Activated T-cell treated with anti-CD3 and anti-CD28 coated beads for 24 hours (primary cell): ENCODE data around the gene FAM8A1.
A peak's percentile ranks its signal among the peaks of the same experiment; 100 is the strongest.
"Not testable (repeated sequence)": the region's sequence is repeated elsewhere in the genome, so short reads cannot be mapped to it uniquely, and the experiment has no call there.

Experiments used
- DNase-seq: peaks from one replicate; pipeline ENCODE4 v3.0.0-alpha.2; 2020; ENCODE audit warnings: low read depth

FAM8A1 gene, protein sequence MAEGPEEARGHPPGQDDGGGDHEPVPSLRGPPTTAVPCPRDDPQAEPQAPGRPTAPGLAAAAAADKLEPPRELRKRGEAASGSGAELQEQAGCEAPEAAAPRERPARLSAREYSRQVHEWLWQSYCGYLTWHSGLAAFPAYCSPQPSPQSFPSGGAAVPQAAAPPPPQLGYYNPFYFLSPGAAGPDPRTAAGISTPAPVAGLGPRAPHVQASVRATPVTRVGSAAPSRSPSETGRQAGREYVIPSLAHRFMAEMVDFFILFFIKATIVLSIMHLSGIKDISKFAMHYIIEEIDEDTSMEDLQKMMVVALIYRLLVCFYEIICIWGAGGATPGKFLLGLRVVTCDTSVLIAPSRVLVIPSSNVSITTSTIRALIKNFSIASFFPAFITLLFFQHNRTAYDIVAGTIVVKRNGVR

GRCh38 chr6:17599877-17600526 lies at the start of gene FAM8A1:
Gene FAM8A1, plus strand, starts transcription at chr6:17600302. Its CDS starts 108 bp downstream, at chr6:17600410.
- peak; percentile 96 for DNase-seq

DNA sequence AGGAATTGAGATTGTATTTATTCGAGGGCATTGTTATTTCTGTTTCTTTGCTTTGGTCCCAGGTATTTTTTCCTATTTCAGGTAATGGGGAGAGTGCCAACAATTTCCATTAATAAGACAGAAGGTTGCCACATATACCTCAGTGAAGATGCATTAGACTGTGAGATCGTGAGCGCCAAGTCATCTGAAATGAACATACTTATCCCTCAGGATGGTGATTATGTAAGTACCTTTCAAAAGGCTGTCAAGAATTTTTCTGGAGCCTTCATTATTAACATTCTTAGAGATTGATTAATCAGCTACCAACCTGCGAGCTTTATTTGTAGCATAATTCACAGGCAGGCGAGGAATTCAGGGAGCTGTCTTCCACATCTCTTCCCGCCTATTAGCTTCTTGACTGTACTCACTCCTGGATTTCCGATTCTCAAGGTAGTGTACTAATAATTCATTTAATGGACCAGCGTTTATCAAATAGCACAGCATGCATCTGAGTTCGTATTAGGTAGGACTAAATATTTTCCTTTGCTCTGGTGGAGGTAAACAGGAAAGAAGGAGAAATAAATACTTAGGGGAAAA lies 48.6 kb upstream of the FAM8A1 start:
- DNase-seq = no peak

DNA sequence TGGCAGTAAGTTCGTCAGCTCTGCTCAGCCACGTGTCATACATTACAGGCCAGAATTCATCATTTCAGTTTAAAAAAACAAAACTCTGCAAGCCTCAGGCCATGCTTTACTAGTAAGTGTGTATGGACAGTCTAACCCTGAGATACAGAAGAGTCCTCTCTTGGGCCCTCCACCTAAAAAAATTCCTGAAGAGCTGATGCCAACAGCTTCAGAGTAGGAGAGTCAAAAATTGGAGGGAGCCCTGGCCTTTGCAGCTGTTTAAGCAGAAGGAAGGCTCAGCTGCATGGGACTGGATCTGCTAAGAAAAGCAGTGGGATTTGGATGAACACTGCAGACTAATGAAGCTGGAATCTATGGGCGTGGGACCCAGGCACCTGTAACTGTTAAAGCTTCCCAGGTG lies 47.2 kb upstream of the FAM8A1 start:
- no peak for DNase-seq

DNA sequence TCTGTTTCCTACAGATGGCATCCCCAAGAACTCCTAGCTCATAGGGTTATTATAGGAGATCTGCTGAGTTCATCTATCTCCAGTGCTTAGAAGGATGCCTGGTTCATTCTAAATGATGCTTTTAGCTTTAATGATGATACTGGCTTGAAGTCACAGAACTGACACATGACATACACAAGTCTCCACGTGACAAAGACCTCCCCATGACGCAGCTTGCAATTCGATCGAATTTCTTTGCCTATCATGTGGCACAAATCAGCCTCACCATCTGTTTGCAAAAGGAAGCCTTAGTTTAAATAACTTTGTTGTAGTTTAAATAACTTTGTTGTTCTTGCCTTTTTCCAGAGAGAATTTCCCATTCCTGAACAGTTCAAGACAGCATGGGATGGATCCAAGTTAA lies 44.1 kb upstream of the FAM8A1 start:
- DNase-seq = no peak

DNA sequence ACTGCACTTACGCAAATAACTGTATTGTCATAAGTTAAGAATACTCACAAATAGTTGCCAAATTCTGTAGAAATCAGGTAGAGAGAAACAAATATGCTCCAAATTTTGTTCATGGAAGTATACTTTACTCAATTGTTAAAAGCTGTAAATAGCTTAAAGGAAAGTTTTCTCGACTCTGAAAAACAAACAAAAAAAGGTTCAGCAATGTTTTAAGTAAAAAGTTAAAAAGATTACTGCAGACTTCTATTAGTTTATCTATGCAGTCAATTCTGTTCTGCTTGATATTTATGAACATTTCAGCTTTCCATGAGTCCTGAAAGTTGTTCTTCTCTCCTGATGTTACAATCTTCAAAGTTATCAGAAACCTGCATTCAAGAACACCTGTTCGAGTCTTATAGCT lies 37.5 kb upstream of the FAM8A1 start:
- no peak for DNase-seq

- no peak for DNase-seq
These were observed 34.7 kb upstream of the FAM8A1 start for GRCh38 chr6:17565399-17565798.

GRCh38 chr6:17574866-17575560 lies 25.1 kb upstream of the FAM8A1 start:
- DNase-seq = no peak

- DNase-seq = no peak
These were observed 23.0 kb upstream of the FAM8A1 start for GRCh38 chr6:17577059-17577458.

GRCh38 chr6:17580518-17581048 lies 19.5 kb upstream of the FAM8A1 start:
- no peak for DNase-seq

DNA sequence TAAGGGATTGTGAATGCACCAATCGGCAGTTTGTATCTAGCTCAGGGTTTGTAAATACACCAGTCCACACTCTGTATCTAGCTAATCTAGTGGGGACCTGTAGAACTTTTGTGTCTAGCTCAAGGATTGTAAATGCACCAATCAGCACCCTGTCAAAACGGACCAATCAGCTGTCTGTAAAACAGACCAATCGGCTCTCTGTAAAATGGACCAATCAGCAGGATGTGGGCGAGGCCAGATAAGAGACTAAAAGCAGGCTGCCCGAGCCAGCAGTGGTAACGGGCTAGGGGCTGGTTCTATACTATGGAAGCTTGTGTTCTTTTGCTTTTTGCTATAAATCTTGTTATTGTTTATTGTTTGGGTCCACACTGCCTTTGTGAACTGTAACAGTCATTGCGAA lies 18.8 kb upstream of the FAM8A1 start:
- not testable (repeated sequence) for DNase-seq

GRCh38 chr6:17583811-17584210 lies 16.3 kb upstream of the FAM8A1 start:
- no peak for DNase-seq

DNA sequence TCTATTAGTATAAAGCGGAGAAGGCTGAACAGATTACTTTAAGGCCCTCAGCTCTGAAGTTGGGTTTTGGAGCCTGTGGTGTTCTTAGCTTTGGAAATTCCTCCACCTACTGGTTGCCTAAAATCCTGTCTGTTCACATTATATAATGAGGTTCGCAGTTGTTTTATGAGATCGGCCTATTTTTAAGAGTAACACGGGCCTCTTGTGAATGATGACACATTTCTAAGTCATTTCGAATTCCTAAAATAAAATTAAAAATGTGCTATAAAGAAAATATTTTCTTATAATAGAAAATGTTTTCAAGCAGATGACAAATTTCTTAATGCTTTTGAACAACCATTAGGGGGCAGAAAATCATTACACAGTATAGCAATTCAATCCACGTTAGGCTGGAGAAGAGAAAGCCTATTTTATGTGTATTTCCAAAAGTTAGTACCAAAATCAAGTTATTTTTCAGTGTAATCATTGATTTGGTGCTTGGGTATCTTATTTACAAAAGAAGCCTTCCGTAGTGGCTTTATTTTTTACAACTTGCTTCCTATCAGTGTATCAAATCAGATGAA lies 15.8 kb upstream of the FAM8A1 start:
- no peak for DNase-seq

GRCh38 chr6:17585766-17586490 lies 14.2 kb upstream of the FAM8A1 start:
- DNase-seq = no peak

DNA sequence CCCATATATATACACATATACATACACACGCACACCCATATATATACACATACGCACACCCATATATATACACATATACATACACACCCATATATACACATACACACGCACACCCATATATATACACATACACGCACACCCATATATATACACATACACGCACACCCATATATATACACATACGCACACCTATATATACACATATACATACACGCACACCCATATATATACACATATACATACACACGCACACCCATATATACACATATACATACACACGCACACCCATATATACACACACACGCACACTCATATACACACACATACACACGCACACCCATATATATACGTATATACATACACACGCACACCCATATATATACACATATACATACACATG lies 13.5 kb upstream of the FAM8A1 start:
- not testable (repeated sequence) for DNase-seq

DNA sequence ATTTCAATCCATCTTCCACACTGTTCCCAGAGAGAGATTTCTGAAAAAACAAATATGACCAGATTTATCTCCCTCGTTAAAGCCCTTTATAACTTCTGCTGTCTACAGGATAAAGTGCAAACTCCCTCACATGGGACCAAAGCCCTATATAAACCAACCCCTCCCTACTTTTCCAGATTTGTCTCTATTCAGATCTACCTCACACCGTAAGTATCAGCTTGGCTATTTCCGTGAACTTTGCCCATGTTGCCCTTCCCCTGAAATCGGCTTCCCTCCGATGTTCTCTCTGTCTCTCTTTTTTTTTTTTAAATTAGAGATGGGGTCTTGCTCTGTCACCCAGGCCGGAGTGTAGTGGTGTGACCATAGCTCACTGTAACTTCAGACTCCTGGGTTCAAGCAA lies 12.1 kb upstream of the FAM8A1 start:
- no peak for DNase-seq

GRCh38 chr6:17589406-17590096 lies 10.6 kb upstream of the FAM8A1 start:
- no peak for DNase-seq

DNA sequence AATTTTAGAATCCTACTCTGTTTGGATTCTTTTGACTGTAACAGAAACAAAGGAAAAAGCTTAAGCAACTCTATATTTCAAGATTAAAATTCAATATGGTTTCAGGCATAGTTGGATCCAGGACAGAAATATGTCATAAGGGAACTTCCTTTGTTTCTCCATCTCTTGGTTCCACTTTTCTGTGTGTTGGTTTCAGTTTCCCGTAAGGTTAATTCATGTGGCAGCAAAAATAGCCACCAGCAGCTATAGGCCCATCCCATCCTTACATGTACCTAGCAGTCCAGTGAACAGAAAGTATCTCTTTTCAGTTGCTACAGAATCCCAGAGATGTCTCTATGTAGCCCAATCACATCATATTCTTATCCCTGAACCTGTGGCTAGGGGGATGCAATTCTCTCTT lies 8.8 kb upstream of the FAM8A1 start:
- DNase-seq = no peak

GRCh38 chr6:17593246-17593645 lies 6.9 kb upstream of the FAM8A1 start:
- no peak for DNase-seq

DNA sequence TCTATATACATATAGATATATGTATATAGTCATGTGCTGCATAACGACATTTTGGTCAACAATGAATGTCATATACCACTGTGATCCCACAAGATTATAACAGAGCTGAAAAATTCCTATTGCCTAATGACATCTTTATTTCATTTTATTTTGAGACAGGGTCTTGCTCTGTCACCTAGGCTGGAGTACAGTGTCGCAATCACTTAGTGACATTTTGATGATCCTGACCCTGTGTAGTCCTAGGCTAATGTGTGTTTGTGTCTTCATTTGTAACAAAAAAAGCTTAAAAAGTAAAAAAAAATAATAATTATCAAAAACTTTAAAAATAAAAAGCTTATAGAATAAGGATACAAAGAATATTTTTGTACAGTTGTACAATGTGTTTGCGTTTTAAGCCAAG lies 4.0 kb upstream of the FAM8A1 start:
- no peak for DNase-seq

DNA sequence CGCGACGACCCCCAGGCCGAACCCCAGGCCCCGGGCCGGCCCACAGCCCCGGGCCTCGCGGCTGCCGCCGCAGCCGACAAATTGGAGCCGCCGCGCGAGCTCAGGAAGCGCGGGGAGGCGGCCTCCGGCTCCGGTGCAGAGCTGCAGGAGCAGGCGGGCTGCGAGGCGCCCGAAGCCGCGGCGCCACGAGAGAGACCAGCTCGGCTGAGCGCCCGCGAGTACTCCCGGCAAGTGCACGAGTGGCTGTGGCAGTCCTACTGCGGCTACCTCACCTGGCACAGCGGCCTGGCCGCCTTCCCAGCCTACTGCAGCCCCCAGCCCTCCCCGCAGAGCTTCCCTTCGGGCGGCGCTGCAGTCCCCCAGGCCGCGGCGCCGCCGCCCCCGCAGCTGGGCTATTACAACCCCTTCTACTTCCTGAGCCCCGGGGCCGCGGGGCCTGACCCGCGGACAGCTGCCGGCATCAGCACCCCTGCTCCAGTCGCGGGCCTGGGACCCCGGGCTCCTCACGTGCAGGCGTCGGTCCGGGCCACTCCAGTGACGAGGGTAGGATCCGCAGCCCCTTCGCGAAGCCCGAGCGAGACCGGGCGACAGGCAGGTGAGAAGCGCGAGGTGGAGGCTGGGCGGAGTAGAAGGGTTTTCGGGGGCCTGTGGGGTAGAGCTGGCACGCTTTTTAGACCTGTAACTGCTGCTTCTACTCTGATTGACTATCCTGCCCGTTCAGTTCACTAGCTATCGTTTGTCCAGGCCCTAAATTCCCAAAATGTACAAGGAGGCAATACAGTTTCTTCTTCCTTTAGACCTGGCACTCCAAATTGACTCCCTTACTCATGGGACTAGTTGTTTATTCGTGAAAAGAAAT lies 654 bp downstream of the FAM8A1 start:
- DNase-seq = peak; percentile 23
